ENCODE data around the gene ZBTB14.

Gene ZBTB14

DNA sequence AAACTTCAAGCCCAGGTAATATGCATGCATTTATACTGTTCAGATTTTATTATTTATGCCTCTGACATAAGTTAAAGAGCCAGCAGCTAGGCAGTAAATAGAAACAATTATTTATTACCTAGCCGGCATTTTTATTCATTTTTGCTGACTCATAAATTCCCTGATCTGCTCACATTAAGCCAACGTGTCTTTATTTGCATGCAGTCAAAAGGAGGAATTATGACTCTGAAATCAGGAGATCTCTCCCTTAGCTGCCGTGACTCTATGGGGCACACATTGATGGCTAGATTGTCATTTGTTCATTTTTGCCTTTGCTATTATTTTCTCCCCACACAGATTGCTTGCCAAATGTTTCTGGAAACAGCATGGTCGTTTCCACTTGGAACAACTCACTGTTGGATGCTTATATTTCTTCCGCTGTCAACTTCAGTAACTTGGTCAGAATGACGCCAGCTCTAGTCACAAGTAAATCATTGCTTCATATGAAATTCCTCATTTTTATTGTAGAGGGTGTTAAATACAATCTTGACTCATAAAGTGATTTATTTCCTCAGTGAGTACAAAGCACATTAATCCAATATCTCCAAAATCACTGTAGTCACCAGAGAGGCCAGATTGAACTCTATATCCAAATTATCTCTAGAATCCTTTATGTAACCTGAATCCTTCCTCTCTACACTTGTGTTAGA lies 15.9 kb upstream of the ZBTB14 start:
- no peak overlapping the region for H3K27ac ChIP-seq
- TF ChIP-seq CTCF (conservative IDR thresholded peaks at IDR 0.05): no peak

DNA sequence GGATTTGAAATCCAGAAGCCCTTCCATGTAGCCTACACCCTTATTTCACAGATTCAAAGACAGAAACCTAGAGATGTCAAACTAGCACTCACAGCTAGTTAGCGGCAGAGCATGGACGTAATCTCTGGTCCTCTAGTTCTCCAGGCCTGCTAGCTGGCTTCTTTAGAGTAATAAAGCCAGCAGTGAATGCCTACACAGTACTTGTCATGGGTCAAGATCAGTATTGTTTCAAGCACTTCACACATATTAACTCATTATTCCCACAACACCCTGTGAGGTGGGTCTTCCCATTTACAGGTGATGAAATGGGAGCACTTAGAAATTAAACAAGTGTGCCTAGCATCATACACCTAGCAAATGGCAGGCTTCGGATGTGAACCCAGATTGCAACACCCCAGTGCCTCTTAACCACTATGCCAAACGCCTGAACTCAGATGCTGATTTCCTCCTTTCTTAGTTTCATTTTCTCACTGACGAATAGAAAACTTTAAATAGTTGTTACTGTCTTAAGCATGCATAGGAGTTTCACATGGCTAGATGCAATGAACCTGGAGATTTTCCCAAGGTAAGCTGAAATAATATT lies 14.5 kb upstream of the ZBTB14 start:
- TF ChIP-seq CTCF (conservative IDR thresholded peaks at IDR 0.05): no peak
- H3K27ac ChIP-seq: no peak overlapping the region

- H3K27ac ChIP-seq: no peak overlapping the region
- TF ChIP-seq CTCF (conservative IDR thresholded peaks at IDR 0.05): no peak
These were observed 10.3 kb upstream of the ZBTB14 start for GRCh38 chr18:5305835-5306234.

GRCh38 chr18:5304232-5304631 lies 8.7 kb upstream of the ZBTB14 start:
- TF ChIP-seq CTCF (conservative IDR thresholded peaks at IDR 0.05): no peak
- no peak overlapping the region for H3K27ac ChIP-seq

DNA sequence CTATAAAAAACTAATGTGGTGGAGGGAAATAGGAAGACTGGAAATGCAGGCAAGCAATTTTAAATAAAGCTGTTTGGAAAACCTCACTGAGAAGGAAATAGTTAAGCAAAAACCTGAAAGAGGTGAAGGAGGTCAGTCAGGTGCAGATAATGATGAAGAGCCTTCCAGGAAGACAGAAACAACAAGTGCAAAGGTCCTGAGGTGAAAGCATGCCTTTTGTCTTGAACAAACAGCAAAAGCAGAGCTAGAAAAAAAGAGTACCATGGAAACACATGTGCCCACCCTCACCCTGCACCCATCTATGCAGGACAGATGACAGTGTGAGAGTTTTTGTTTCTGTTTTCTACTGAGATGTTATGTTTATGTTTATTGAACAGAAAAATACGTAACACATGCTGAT lies 8.1 kb upstream of the ZBTB14 start:
- no peak for TF ChIP-seq CTCF (conservative IDR thresholded peaks at IDR 0.05)
- no peak overlapping the region for H3K27ac ChIP-seq

GRCh38 chr18:5302606-5303005 lies 7.1 kb upstream of the ZBTB14 start:
- TF ChIP-seq CTCF (conservative IDR thresholded peaks at IDR 0.05): no peak
- H3K27ac ChIP-seq: no peak overlapping the region

GRCh38 chr18:5300476-5301010 lies 5.0 kb upstream of the ZBTB14 start:
- TF ChIP-seq CTCF (conservative IDR thresholded peaks at IDR 0.05): no peak
- no peak overlapping the region for H3K27ac ChIP-seq
